22Rv1 (cell line): ENCODE results near the gene ZNF764.
"Not testable (repeated sequence)": the region's sequence is repeated elsewhere in the genome, so short reads cannot be mapped to it uniquely, and the experiment has no call there.

ENCODE experiments used
- H3K27ac ChIP-seq: fragments of 450-650 bp; 2 replicates; pipeline ENCODE4 v1.5.1; 2017
- CTCF ChIP-seq: fragments of 450-650 bp; IDR thresholded peaks from 2 replicates; pipeline ENCODE4 v1.5.1; 2017; ENCODE audit warnings: mild to moderate bottlenecking
- ZFX ChIP-seq: fragments of 450-650 bp; IDR thresholded peaks from 2 replicates; pipeline ENCODE4 v1.6.1; 2017; ENCODE audit warnings: antibody characterized with exemption, borderline replicate concordance

ZNF764 gene

GRCh38 chr16:30600929-30601328 is 42.8 kb upstream of the ZNF764 start:
- TF ChIP-seq CTCF (no peak), ZFX (no peak)
- H3K27ac ChIP-seq, result no peak overlapping the region

GRCh38 chr16:30600215-30600614 is 42.0 kb upstream of the ZNF764 start:
- TF ChIP-seq ZFX (no peak), CTCF (no peak)
- H3K27ac ChIP-seq, result no peak overlapping the region

GRCh38 chr16:30592871-30593270 is 34.7 kb upstream of the ZNF764 start:
- H3K27ac ChIP-seq, result no peak overlapping the region
- TF ChIP-seq CTCF (no peak), ZFX (no peak)

GRCh38 chr16:30590869-30591268 is 32.7 kb upstream of the ZNF764 start:
- not testable (repeated sequence) for H3K27ac ChIP-seq

- not testable (repeated sequence) for H3K27ac ChIP-seq
These were observed 31.4 kb upstream of the ZNF764 start for GRCh38 chr16:30589582-30589981.

GRCh38 chr16:30588651-30589050 is 30.5 kb upstream of the ZNF764 start:
- H3K27ac ChIP-seq, result no peak overlapping the region
- TF ChIP-seq CTCF, result no peak
- TF ChIP-seq ZFX, result no peak

- H3K27ac ChIP-seq, result no peak within 1 kb of the TSS
- no peak for TF ChIP-seq ZFX
- 0 out of 2 replicates have a peak, but pooled peaks have one; percentile 13 for TF ChIP-seq CTCF
These were observed 27.4 kb upstream of the ZNF764 start, which contains the start of gene ZNF785 for GRCh38 chr16:30585400-30586191. TSS of gene ZNF785 (minus strand) at chr16:30585697. CDS start at chr16:30585611, 86 bp downstream.

- H3K27ac ChIP-seq, result no peak overlapping the region
- TF ChIP-seq CTCF (no peak), ZFX (no peak)
These were observed 26.8 kb upstream of the ZNF764 start for GRCh38 chr16:30585022-30585399.
